Fibroblast of pulmonary artery (primary cell): ENCODE measurements around the gene DUOX2.

Experiments
- DNase-seq: peaks from one replicate; pipeline ENCODE4 v3.0.0-alpha.2; 2010; ENCODE audit warnings: low read depth
- H3K4me3 ChIP-seq: replicated peaks from 2 replicates; pipeline ENCODE4 v1.5.1; 2011; ENCODE audit warnings: low read depth, mild to moderate bottlenecking, control low read depth, low read length, moderate library complexity
- CTCF ChIP-seq: IDR thresholded peaks from 2 replicates; pipeline ENCODE4 v1.5.1; 2011; ENCODE audit warnings: mild to moderate bottlenecking, control low read depth, low read length, inconsistent platforms; ENCODE audit errors: missing control alignments

Gene DUOX2

GRCh38 chr15:45133561-45133920 lies 19.6 kb upstream of the DUOX2 start:
- no peak for DNase-seq
- H3K4me3 ChIP-seq: no peak overlapping the region
- no peak for TF ChIP-seq CTCF

- no peak overlapping the region for H3K4me3 ChIP-seq
- DNase-seq: no peak
- no peak for TF ChIP-seq CTCF
Measured at GRCh38 chr15:45132844-45133560, 19.0 kb upstream of the DUOX2 start.

GRCh38 chr15:45131510-45131909 lies 17.5 kb upstream of the DUOX2 start:
- TF ChIP-seq CTCF: no peak
- no peak overlapping the region for H3K4me3 ChIP-seq
- no peak for DNase-seq

- no peak for TF ChIP-seq CTCF
- DNase-seq: no peak
- no peak overlapping the region for H3K4me3 ChIP-seq
Measured at GRCh38 chr15:45130291-45131000, 16.5 kb upstream of the DUOX2 start.

GRCh38 chr15:45129651-45130129 lies 15.7 kb upstream of the DUOX2 start, which contains the start of the genes DUOX1 and DUOXA1:
TSS of gene DUOX1 (plus strand) at chr15:45129994. CDS start at chr15:45131967, 1,973 bp downstream.
TSS of gene DUOXA1 (minus strand) at chr15:45129879. CDS start at chr15:45123014, 6,865 bp downstream.
- H3K4me3 ChIP-seq: no peak within 1 kb of the TSS
- no peak for TF ChIP-seq CTCF

GRCh38 chr15:45128971-45129639 lies 15.1 kb upstream of the DUOX2 start:
- TF ChIP-seq CTCF: no peak
- H3K4me3 ChIP-seq: no peak overlapping the region
- DNase-seq: no peak

More at GRCh38 chr15:45129651-45130129, 15.7 kb upstream of the DUOX2 start, which contains the start of the genes DUOX1 and DUOXA1:
- DNase-seq: no peak
